GM19438 (cell line): ENCODE results near the gene CELF5.
"Not testable (repeated sequence)": the region's sequence is repeated elsewhere in the genome, so short reads cannot be mapped to it uniquely, and the experiment has no call there.

ENCODE experiments used
- ATAC-seq: cut with Tn5 transposase; IDR thresholded peaks from one replicate; pipeline ENCODE4 v1.9.1; 2021; ENCODE audit warnings: low read depth; ENCODE audit not compliant: unreplicated experiment

The CELF5 gene

GRCh38 chr19:3335431-3336350, 111.2 kb downstream of the CELF5 start:
- ATAC-seq: no peak

- ATAC-seq: no peak
Measured at GRCh38 chr19:3336351-3336679, 111.9 kb downstream of the CELF5 start.

GRCh38 chr19:3336680-3337523, 112.4 kb downstream of the CELF5 start:
- no peak for ATAC-seq

- no peak for ATAC-seq
Measured at GRCh38 chr19:3338541-3339181, 114.2 kb downstream of the CELF5 start.

GRCh38 chr19:3340340-3340739, 115.9 kb downstream of the CELF5 start:
- no peak for ATAC-seq

- no peak for ATAC-seq
Measured at GRCh38 chr19:3342246-3342645, 117.8 kb downstream of the CELF5 start.

GRCh38 chr19:3342962-3343361, 118.5 kb downstream of the CELF5 start:
- ATAC-seq: not testable (repeated sequence)

- ATAC-seq: no peak
Measured at GRCh38 chr19:3343619-3344502, 119.4 kb downstream of the CELF5 start.

- ATAC-seq: no peak
Measured at GRCh38 chr19:3344608-3345598, 120.4 kb downstream of the CELF5 start.

- ATAC-seq: no peak
Measured at GRCh38 chr19:3345850-3346460, 121.5 kb downstream of the CELF5 start.
